HFF-Myc (cell line): ENCODE data around the gene ATP6V1A.
A peak's percentile ranks its signal among the peaks of the same experiment; 100 is the strongest.

Experiments
- DNase-seq: peaks from one replicate; pipeline ENCODE4 v3.0.0-alpha.2; 2011; ENCODE audit warnings: low read depth; ENCODE audit errors: extremely low read depth
- H3K4me3 ChIP-seq: replicated peaks from 2 replicates; pipeline ENCODE4 v1.5.1; 2011; ENCODE audit warnings: low read depth, mild to moderate bottlenecking, control low read depth, low read length
- TF ChIP-seq, protein P1 (sequence below): IDR thresholded peaks from 2 replicates; pipeline ENCODE4 v1.5.1; 2012; ENCODE audit warnings: mild to moderate bottlenecking, low read depth, low read length, control low read depth; ENCODE audit errors: missing control alignments

The ATP6V1A gene

DNA sequence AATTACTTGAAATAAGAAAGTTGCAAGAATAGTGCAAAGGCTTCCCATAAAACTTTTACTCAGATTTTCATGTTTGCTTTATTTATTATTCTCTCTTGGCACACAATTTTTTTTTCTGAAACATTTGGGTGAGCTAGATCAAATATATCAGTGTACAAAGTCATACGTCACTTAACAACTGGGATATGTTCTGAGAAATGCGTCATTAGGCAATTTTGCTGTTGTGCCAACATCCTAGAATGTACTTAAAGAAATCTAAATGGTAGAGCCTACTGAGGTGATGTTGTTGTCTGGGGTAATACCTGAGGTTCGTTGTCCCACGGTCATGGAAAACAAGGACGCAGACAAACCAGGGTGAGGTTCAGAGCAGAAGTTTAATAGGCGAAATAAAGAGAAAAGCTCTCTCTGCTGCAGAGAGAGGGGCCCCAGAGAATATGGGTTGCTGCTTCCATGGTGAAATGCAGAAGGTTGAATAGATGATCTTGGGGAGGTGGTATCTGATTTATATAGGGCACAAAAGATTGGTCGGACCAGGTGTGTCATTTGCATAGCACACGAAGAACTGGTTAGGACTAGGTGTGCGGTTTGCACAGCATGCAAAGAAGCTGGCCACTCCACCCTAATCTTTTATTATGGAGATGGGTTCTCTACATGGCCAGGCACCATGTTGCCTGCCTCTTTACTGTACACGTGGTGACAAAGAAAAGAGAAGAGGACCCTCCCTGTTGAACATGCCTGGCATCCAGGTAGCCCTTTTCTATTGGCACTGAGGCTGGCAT is 82.9 kb downstream of the ATP6V1A start:
- DNase-seq: no peak
- TF ChIP-seq, protein P1, sequence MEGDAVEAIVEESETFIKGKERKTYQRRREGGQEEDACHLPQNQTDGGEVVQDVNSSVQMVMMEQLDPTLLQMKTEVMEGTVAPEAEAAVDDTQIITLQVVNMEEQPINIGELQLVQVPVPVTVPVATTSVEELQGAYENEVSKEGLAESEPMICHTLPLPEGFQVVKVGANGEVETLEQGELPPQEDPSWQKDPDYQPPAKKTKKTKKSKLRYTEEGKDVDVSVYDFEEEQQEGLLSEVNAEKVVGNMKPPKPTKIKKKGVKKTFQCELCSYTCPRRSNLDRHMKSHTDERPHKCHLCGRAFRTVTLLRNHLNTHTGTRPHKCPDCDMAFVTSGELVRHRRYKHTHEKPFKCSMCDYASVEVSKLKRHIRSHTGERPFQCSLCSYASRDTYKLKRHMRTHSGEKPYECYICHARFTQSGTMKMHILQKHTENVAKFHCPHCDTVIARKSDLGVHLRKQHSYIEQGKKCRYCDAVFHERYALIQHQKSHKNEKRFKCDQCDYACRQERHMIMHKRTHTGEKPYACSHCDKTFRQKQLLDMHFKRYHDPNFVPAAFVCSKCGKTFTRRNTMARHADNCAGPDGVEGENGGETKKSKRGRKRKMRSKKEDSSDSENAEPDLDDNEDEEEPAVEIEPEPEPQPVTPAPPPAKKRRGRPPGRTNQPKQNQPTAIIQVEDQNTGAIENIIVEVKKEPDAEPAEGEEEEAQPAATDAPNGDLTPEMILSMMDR: no peak
- H3K4me3 ChIP-seq: no peak overlapping the region

DNA sequence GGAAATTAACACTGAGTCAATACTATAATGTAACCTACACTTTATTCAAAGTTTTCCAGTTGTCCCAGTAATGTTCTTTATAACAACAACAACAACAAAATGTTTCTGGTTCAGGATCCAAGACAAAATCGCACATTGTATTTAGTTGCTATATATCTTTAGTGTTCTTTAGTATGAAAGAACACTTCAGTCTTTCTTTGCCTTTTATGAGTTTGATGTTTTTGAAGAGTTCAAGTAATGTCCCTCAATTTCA is 84.2 kb downstream of the ATP6V1A start:
- TF ChIP-seq, protein P1: no peak
- H3K4me3 ChIP-seq: no peak overlapping the region
- no peak for DNase-seq

DNA sequence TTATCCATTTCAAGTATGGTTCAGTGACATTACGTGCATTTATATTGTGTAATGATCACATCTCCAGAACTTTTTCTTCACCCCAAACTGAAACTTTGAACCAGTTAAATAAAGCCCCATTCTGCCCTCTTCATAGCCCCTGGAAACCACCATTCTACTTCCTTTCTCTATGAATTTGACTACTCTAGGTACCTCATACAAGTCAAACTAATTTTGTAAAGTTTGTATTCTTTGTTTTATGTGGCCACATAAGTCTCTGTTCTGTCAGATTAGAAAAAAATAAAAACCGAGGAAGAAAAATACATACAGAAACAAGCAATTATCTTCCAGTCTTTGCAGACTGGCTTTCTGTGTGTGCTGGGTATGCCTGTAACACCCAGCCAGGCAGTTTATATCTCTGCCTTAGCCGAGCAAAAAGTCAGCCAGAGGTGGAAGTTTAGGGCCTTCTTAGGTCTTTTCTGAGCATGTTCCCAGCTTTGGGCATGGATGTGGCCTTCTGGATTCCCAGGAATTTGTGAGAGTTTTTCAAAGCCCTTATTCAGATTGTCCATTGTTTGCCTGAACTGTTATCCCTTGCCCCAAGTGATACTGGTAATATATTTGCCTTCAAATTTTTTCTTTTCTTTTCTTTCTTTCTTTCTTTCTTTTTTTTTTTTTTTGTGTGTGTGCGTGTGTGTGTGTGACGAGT is 85.8 kb downstream of the ATP6V1A start:
- TF ChIP-seq, protein P1: no peak
- DNase-seq: no peak

DNA sequence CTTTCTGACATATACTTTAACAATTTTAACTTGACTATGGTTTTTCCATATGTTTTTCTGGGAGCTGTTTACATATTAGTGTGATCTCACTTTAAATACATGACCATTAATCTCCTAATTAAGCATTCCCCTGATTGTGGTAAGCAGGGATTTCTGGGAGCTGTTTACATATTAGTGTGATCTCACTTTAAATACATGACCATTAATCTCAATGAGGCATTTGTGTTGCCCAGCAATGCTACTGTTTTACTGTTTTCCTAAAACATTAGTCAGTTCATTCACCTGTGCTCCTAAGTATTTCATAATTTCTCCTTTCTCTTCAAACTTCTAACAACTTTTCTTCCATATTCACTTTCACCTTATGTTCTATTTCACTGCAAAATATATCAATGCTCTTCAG is 88.1 kb downstream of the ATP6V1A start:
- no peak for DNase-seq
- TF ChIP-seq, protein P1: no peak

More for the DNA sequence above, 85.8 kb downstream of the ATP6V1A start:
- no peak overlapping the region for H3K4me3 ChIP-seq

DNA sequence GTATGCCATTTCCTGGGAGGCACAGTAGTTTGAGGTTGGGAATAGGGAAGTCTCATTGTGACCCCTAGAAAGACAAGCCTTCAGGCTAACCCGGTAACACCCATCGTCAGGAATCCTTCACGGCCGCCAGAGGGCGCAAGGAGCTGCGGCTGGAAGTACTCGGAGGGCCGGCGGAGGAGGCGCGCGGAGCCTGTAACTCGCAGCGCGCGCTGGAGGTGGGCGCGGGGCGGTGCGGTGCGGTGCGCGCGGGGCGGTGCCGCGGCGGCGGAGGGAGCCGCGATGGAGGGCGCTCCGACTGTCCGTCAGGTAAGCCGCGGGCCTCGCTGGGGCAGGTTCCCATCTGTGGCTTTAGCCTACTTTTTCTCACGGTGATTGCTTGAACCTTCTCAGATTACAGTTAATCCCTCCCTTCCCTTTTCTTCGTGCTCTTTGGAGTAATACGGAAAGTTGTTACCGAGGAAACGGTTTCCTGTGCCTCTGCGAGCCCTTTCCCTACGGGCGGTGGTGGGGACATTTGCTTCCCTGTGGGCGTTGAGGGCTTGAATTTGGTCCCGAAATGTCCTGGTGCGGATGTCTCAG is 91.9 kb downstream of the ATP6V1A start, which contains the start of gene GRAMD1C:
GRAMD1C (plus strand) TSS at position 158 of the 579 bp plus-strand sequence; CDS start at position 280, 122 bp downstream.
- peak within 1 kb of the TSS; percentile 61 for H3K4me3 ChIP-seq
- TF ChIP-seq, protein P1: peak; percentile 88
- DNase-seq: peak; percentile 56

More for the DNA sequence above, 88.1 kb downstream of the ATP6V1A start:
- no peak overlapping the region for H3K4me3 ChIP-seq

DNA sequence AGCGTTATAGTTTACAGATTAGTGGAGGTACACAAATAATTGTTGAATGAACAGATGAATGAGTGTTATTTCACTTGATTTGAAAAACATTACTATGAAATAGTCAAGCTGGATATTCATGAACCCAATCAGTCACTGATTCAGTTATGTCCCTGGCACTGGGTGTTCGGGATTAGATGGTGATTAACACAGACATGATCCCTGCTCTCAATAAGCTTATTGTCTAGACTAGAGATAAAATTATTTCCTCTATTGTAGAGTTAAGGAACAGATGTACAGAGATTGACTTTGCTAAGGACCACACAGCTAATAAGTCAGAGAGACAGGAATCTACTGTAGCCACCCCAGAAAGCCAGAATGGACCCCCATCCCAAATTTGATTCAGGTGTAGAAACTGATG is 92.7 kb downstream of the ATP6V1A start:
- no peak for DNase-seq
- peak overlapping the region; percentile 61 for H3K4me3 ChIP-seq
- TF ChIP-seq, protein P1: no peak
